T-helper 22 cell (primary cell): ENCODE measurements around the gene NT5DC4.
A peak's percentile ranks its signal among the peaks of the same experiment; 100 is the strongest.

Experiments used
- DNase-seq: peaks from one replicate; pipeline ENCODE4 v3.0.0-alpha.2; 2020; ENCODE audit warnings: low read depth

The NT5DC4 gene

GRCh38 chr2:112720785-112721184 lies at the start of gene NT5DC4:
Gene NT5DC4 (plus strand): TSS chr2:112721020. CDS start chr2:112721080, 60 bp downstream.
- DNase-seq = no peak

GRCh38 chr2:112671801-112672200 lies 49.0 kb upstream of the NT5DC4 start:
- DNase-seq = no peak

GRCh38 chr2:112673008-112673407 lies 47.8 kb upstream of the NT5DC4 start:
- no peak for DNase-seq

GRCh38 chr2:112674229-112674628 lies 46.6 kb upstream of the NT5DC4 start:
- DNase-seq = no peak

GRCh38 chr2:112679484-112679883 lies 41.3 kb upstream of the NT5DC4 start:
- DNase-seq = no peak

- no peak for DNase-seq
Measured at GRCh38 chr2:112680666-112681101, 40.1 kb upstream of the NT5DC4 start.

- DNase-seq = no peak
Measured at GRCh38 chr2:112682101-112682500, 38.7 kb upstream of the NT5DC4 start.

GRCh38 chr2:112683550-112684414 lies 37.0 kb upstream of the NT5DC4 start:
- DNase-seq = no peak

GRCh38 chr2:112684415-112684775 lies 36.4 kb upstream of the NT5DC4 start:
- DNase-seq = no peak

GRCh38 chr2:112685271-112685884 lies 35.4 kb upstream of the NT5DC4 start:
- no peak for DNase-seq

- DNase-seq = no peak
Measured at GRCh38 chr2:112686348-112687217, 34.2 kb upstream of the NT5DC4 start.

- no peak for DNase-seq
Measured at GRCh38 chr2:112687522-112687921, 33.3 kb upstream of the NT5DC4 start.

GRCh38 chr2:112688086-112688880 lies 32.5 kb upstream of the NT5DC4 start:
- DNase-seq = no peak

GRCh38 chr2:112690853-112691401 lies 29.9 kb upstream of the NT5DC4 start:
- peak; percentile 30 for DNase-seq

- DNase-seq = no peak
Measured at GRCh38 chr2:112691881-112692281, 28.9 kb upstream of the NT5DC4 start.

- DNase-seq = peak; percentile 28
Measured at GRCh38 chr2:112692495-112692911, 28.3 kb upstream of the NT5DC4 start.

- no peak for DNase-seq
Measured at GRCh38 chr2:112692918-112693317, 27.9 kb upstream of the NT5DC4 start.

- DNase-seq = no peak
Measured at GRCh38 chr2:112693596-112693995, 27.2 kb upstream of the NT5DC4 start.

- no peak for DNase-seq
Measured at GRCh38 chr2:112694182-112694581, 26.6 kb upstream of the NT5DC4 start.

GRCh38 chr2:112698834-112699515 lies 21.8 kb upstream of the NT5DC4 start:
- no peak for DNase-seq
